GM18951 (cell line): Measurements from ENCODE around the gene ABCF1.

Experiments used
- POLR2A ChIP-seq: IDR thresholded peaks from 4 replicates; pipeline ENCODE4 v1.6.1; 2011; ENCODE audit warnings: mild to moderate bottlenecking; ENCODE audit not compliant: insufficient read length, insufficient read depth; ENCODE audit errors: extremely low read depth
- in situ Hi-C: fragments of 300-500 bp; cut with MboI; formaldehyde crosslinking; loops from one replicate; pipeline ENCODE4 v1.12.0; 2022; ENCODE audit warnings: low sequenced_read_pairs, mixed read lengths, inconsistent platforms; ENCODE audit not compliant: unreplicated experiment

Gene ABCF1

GRCh38 chr6:30615958-30616810, 44.9 kb downstream of the ABCF1 start:
- TF ChIP-seq POLR2A: no peak
- in situ Hi-C loops: no loop called here

GRCh38 chr6:30616811-30617564, 45.7 kb downstream of the ABCF1 start, which contains the start of gene PPP1R10:
TSS of gene PPP1R10 (minus strand) at chr6:30617243. CDS start at chr6:30609944, 7,299 bp downstream.
- TF ChIP-seq POLR2A: peak; percentile 99
- in situ Hi-C loops: no loop called here

GRCh38 chr6:30617565-30618269, 46.5 kb downstream of the ABCF1 start, which contains the start of gene MRPS18B:
TSS of gene MRPS18B (plus strand) at chr6:30617840. CDS start at chr6:30617866, 26 bp downstream.
- peak; percentile 89 for TF ChIP-seq POLR2A
- in situ Hi-C loops: no loop called here

GRCh38 chr6:30618270-30618797, 47.1 kb downstream of the ABCF1 start:
- in situ Hi-C loops: no loop called here
- no peak for TF ChIP-seq POLR2A

GRCh38 chr6:30619561-30619960, 48.3 kb downstream of the ABCF1 start:
- in situ Hi-C loops: no loop called here
- TF ChIP-seq POLR2A: no peak

- in situ Hi-C loops: no loop called here
These were observed 54.3 kb downstream of the ABCF1 start for GRCh38 chr6:30625511-30625910.

GRCh38 chr6:30626484-30627366, 55.5 kb downstream of the ABCF1 start, which contains the start of gene ATAT1:
TSS of gene ATAT1 (plus strand) at chr6:30626874.
- TF ChIP-seq POLR2A: peak; percentile 78
- in situ Hi-C loops: no loop called here

More at GRCh38 chr6:30625511-30625910, 54.3 kb downstream of the ABCF1 start:
- no peak for TF ChIP-seq POLR2A

GRCh38 chr6:30635834-30636233, 64.6 kb downstream of the ABCF1 start:
- no peak for TF ChIP-seq POLR2A
- in situ Hi-C loops: no loop called here

- in situ Hi-C loops: no loop called here
- no peak for TF ChIP-seq POLR2A
These were observed 69.2 kb downstream of the ABCF1 start for GRCh38 chr6:30640481-30640880.

GRCh38 chr6:30641048-30641447, 69.8 kb downstream of the ABCF1 start:
- TF ChIP-seq POLR2A: no peak
- in situ Hi-C loops: no loop called here
